ENCODE measurements around the gene SORL1. TPM values are rescaled to one million over a fixed set of nuclear protein-coding genes. Genes with fewer than 3 reads are reported as not detected.

Gene SORL1
- total RNA-seq, 1 donor from 2014 or later, result 46.0 TPM

DNA sequence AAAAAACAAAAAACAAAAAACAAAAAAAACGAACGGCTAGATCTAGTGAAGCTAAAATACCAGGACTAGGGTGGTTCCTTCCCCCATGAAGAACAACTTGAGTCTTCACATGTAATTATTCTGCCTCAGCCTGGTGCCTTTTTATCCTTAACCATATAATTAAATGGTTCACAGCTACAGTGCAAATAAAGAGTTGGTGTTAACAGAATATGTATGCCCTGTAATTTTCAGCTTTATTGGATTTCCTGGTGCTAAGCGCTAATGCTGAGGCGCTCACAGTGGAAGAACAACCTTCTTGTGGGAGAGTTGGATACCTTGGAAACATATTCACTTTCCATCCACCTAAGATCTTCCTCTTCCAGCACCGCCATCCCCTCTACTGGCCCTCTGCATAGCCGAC, 159.1 kb downstream of the SORL1 start:
- no peak for TF ChIP-seq CTCF (IDR thresholded peaks at IDR 0.05)
- TF ChIP-seq EZH2phosphoT487 (IDR thresholded peaks at IDR 0.05), result no peak
- no peak for TF ChIP-seq EZH2 (IDR thresholded peaks at IDR 0.05)
- Histone ChIP-seq H3K27ac (no peak overlapping the region), H3K36me3 (no peaks in the 10 kb centered on the region), H3K4me1 (no peaks in the 10 kb centered on the region), H3K4me3 (no peak overlapping the region), H3K9ac (no peak overlapping the region), H4K20me1 (ENCODE audit: low read depth) (no peaks in the 10 kb centered on the region), H3K27me3 (no peaks in the 10 kb centered on the region), H3K79me2 (ENCODE audit: low read depth) (no peaks in the 10 kb centered on the region), H3K4me2 (no peak overlapping the region), H3K9me3 (ENCODE audit: low read depth) (no peaks in the 10 kb centered on the region), H3F3A (ENCODE audit: low read depth) (no peaks in the 10 kb centered on the region), H2AFZ (replicated peaks) (no peak overlapping the region)
- H3K36me3 Mint-ChIP-seq, result peaks cover 28% of the 10 kb centered on the region
- H3K27me3 Mint-ChIP-seq (ENCODE audit: insufficient read depth, low read depth), result peaks cover 4% of the 10 kb centered on the region
- DNase-seq (ENCODE audit: low spot score), result no peak
- H3K9me3 Mint-ChIP-seq, result peaks cover 3% of the 10 kb centered on the region
- H3K4me1 Mint-ChIP-seq, result peaks cover 2% of the 10 kb centered on the region
- no peak overlapping the region for H3K4me3 Mint-ChIP-seq
- H3K27ac Mint-ChIP-seq, result no peak overlapping the region

DNA sequence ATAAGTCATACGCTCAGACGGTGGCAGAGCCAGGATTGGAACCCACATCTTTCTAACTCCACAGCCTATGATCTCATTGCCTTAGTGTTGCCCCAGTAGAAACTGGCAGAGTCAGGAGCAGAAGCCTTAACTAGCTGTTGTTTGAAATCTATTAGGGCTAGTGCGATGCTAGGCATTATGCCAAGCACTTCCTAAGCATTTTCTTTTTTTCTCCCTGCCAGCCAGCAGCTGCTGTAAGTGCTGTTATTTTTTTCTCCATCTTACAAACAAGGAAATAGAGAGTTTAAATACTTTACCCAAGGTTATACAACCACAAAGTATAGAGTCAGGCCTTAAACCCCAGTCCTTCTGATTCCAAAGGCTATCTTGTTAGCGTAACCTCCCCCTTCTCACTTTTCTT, 161.6 kb downstream of the SORL1 start:
- Histone ChIP-seq H3K4me2 (no peak overlapping the region), H4K20me1 (ENCODE audit: low read depth) (no peaks in the 10 kb centered on the region), H3K27ac (no peak overlapping the region), H3K79me2 (ENCODE audit: low read depth) (no peaks in the 10 kb centered on the region), H3K9ac (no peak overlapping the region), H3K4me1 (no peaks in the 10 kb centered on the region), H2AFZ (replicated peaks) (no peak overlapping the region), H3K27me3 (no peaks in the 10 kb centered on the region), H3K36me3 (no peaks in the 10 kb centered on the region), H3F3A (ENCODE audit: low read depth) (no peaks in the 10 kb centered on the region), H3K4me3 (no peak overlapping the region), H3K9me3 (ENCODE audit: low read depth) (no peaks in the 10 kb centered on the region)
- TF ChIP-seq CTCF (IDR thresholded peaks at IDR 0.05), result no peak
- no peak for TF ChIP-seq EZH2 (IDR thresholded peaks at IDR 0.05)
- no peak for TF ChIP-seq EZH2phosphoT487 (IDR thresholded peaks at IDR 0.05)
- H3K9me3 Mint-ChIP-seq, result peaks cover under 1% of the 10 kb centered on the region
- peaks cover 22% of the 10 kb centered on the region for H3K36me3 Mint-ChIP-seq
- no peak overlapping the region for H3K27ac Mint-ChIP-seq
- H3K4me1 Mint-ChIP-seq, result no peaks in the 10 kb centered on the region
- H3K4me3 Mint-ChIP-seq, result no peak overlapping the region
- no peak for DNase-seq (ENCODE audit: low spot score)
- peaks cover 4% of the 10 kb centered on the region for H3K27me3 Mint-ChIP-seq (ENCODE audit: insufficient read depth, low read depth)

- Histone ChIP-seq H3F3A (ENCODE audit: low read depth) (no peaks in the 10 kb centered on the region), H3K9ac (no peak overlapping the region), H3K4me1 (no peaks in the 10 kb centered on the region), H3K9me3 (ENCODE audit: low read depth) (no peaks in the 10 kb centered on the region), H4K20me1 (ENCODE audit: low read depth) (no peaks in the 10 kb centered on the region), H3K27ac (no peak overlapping the region), H3K4me2 (no peak overlapping the region), H2AFZ (replicated peaks) (no peak overlapping the region), H3K79me2 (ENCODE audit: low read depth) (no peaks in the 10 kb centered on the region), H3K36me3 (peaks cover 5% of the 10 kb centered on the region), H3K27me3 (no peaks in the 10 kb centered on the region), H3K4me3 (no peak overlapping the region)
- Mint-ChIP-seq H3K4me1 (no peaks in the 10 kb centered on the region), H3K27ac (no peak overlapping the region), H3K36me3 (peaks cover 18% of the 10 kb centered on the region), H3K9me3 (no peaks in the 10 kb centered on the region), H3K4me3 (no peak overlapping the region), H3K27me3 (ENCODE audit: insufficient read depth, low read depth) (peaks cover 4% of the 10 kb centered on the region)
- TF ChIP-seq CTCF (IDR thresholded peaks at IDR 0.05) (no peak), EZH2 (IDR thresholded peaks at IDR 0.05) (no peak), EZH2phosphoT487 (IDR thresholded peaks at IDR 0.05) (no peak)
- no peak for DNase-seq (ENCODE audit: low spot score)
Measured at GRCh38 chr11:121614636-121615240, 162.6 kb downstream of the SORL1 start.
